ENCODE data around the gene CEBPB.

The CEBPB gene

DNA sequence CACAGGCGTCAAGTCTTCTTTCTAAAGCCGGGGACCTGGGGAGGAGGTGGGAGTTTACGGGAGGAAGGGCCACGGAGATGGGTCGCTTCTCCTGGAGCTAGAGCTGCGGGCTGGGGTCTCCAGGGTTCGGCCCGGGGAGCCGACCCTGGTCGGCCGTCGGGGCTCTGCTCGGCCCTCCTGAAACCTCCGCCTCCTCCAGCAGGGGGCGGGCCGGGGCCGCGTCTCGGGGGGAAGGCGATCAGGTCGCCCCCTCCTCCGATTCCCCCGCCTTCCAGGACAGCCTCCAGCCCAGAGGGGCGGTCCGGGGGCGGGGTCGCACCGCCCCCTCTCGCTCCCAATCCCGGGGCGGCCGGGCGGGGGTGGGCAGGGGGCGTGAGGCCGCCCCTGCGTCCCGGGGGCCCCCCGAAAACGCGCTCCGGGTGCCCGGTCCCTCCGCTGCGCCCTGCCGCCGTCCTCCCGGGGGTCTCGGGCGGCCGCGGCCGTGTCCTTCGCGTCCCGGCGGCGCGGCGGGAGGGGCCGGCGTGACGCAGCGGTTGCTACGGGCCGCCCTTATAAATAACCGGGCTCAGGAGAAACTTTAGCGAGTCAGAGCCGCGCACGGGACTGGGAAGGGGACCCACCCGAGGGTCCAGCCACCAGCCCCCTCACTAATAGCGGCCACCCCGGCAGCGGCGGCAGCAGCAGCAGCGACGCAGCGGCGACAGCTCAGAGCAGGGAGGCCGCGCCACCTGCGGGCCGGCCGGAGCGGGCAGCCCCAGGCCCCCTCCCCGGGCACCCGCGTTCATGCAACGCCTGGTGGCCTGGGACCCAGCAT is at the start of gene CEBPB:
Gene CEBPB, plus strand, starts transcription at position 580 of the 814 bp plus-strand sequence. Its CDS starts 204 bp downstream, at position 784.
- TF ChIP-seq, protein P1, sequence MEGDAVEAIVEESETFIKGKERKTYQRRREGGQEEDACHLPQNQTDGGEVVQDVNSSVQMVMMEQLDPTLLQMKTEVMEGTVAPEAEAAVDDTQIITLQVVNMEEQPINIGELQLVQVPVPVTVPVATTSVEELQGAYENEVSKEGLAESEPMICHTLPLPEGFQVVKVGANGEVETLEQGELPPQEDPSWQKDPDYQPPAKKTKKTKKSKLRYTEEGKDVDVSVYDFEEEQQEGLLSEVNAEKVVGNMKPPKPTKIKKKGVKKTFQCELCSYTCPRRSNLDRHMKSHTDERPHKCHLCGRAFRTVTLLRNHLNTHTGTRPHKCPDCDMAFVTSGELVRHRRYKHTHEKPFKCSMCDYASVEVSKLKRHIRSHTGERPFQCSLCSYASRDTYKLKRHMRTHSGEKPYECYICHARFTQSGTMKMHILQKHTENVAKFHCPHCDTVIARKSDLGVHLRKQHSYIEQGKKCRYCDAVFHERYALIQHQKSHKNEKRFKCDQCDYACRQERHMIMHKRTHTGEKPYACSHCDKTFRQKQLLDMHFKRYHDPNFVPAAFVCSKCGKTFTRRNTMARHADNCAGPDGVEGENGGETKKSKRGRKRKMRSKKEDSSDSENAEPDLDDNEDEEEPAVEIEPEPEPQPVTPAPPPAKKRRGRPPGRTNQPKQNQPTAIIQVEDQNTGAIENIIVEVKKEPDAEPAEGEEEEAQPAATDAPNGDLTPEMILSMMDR (IDR thresholded peaks at IDR 0.05; ENCODE audit: insufficient read depth, low read length, missing control alignments): peak; percentile 92
- POLR2A ChIA-PET: interaction anchor here (0.6 to 2.4 kb wide), 24 partner anchors 18 to 455 kb away, joined by 3 to 14 read pairs (median 4); no protein-coding TSS in a partner anchor
- CTCF ChIA-PET: interaction anchor here (0.6 to 22.7 kb wide), 12 partner anchors 9 to 559 kb away, joined by 3 to 523 read pairs (median 4); no protein-coding TSS in a partner anchor
- peak within 1 kb of the TSS; percentile 94 for H3K4me3 ChIP-seq (ENCODE audit: low read depth, low read length)
- no peak for DNase-seq (ENCODE audit: low read depth, low spot score)

DNA sequence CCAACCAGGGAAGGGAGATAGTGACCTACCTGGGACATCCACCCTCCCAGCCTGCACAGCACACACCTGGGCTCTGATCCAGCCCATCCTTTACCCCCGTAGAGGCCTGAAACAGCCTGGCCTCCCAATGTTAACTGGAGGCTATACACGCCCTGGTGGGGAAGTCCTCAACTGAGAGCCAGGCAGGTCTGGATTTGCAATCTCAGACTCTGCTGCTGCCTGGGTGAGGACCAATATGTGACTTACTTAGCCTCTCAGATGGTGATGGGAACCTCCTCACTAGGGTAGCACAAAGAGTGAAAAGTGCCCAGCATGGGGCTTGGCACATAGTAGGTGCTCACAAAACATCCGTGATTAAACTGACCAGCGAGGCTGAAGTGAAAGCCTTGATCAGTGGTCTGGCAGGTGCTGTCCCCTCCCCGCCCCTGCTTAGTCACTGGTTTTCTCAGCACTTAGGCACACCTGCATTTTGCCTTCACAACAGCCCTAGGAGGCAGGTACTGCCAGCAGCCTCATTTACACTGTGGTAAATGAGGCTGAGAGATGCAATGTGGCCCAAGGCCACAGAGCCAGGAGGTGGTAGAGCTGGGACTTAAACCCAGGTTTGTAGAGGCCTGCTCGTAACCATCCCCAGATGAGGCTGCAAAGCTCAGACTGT is 49.5 kb upstream of the CEBPB start:
- ChIA-PET CTCF (interaction anchor here (0.8 to 2.4 kb wide), 5 partner anchors 7 to 38 kb away, joined by 3 to 9 read pairs (median 3); partner anchors contain the start of gene PEDS1), POLR2A (no interaction called here)

DNA sequence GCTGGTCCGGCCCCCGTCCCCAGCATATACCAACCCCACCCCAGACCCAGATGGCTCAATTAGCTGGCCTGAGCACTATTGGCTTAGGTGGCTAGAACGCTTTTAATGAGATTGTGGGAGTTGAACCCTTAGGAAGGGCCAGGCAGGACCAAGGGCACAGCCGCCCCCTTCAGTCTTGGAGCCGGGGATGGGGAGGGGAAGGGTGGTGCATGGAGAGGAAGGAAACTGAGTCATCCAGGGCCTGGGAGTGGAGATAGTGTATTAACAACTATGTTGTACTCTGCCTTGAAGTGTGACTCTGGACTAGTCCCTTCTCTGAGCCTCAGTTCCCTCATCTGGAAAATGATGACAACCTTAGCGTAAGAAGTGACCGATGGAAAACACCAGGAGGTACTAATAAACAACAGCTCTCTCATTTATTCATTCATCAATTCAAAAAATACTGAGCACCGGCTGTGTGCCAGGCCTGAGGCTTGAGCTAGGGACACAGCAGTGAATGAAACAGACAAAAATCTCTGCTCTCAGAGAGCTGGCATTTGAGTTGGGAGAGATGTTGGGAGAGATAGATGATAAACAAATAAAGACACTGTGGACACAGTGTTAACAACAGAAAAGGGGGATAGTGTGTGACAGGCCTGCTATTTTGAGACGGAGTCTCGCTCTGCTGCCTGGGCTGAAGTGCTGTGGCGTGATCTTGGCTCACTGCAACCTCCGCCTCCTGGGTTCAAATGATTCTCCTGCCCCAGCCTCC is 48.6 kb upstream of the CEBPB start:
- POLR2A ChIA-PET: no interaction called here
- TF ChIP-seq, protein P1 (IDR thresholded peaks at IDR 0.05; ENCODE audit: insufficient read depth, low read length, missing control alignments): no peak
- CTCF ChIA-PET: interaction anchor here (1.0 to 2.4 kb wide), 5 partner anchors 8 to 37 kb away, joined by 3 to 9 read pairs (median 4); partner anchors contain the start of gene PEDS1
- no peak overlapping the region for H3K4me3 ChIP-seq (ENCODE audit: low read depth, low read length)
- no peak for DNase-seq (ENCODE audit: low read depth, low spot score)

More for the DNA sequence above, 49.5 kb upstream of the CEBPB start:
- no peak overlapping the region for H3K4me3 ChIP-seq (ENCODE audit: low read depth, low read length)
- DNase-seq (ENCODE audit: low read depth, low spot score): no peak
- TF ChIP-seq, protein P1 (IDR thresholded peaks at IDR 0.05; ENCODE audit: insufficient read depth, low read length, missing control alignments): no peak

DNA sequence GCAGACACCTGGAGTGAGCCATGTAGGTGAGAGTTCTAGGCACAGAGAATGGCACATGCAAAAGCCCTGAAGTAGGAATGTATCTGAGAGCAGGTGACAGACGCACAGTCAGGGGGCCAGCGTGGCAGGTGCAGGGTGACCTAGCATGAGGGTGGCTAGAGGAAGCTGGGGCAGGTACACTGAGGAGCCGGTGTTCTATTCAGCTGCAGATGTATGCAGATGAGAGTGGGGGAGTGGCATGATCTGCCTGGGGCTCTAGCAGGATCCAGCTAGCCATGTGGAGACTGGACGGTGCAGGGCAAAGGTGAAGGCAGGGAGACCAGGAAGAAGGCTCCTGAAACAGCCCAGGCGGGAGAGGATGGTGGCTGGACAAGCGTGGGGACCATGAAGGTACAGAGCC is 47.8 kb upstream of the CEBPB start:
- CTCF ChIA-PET: interaction anchor here (1.5 to 2.4 kb wide), 3 partner anchors 10 to 27 kb away, joined by 3 to 9 read pairs (median 8); partner anchors contain the start of gene PEDS1
- TF ChIP-seq, protein P1 (IDR thresholded peaks at IDR 0.05; ENCODE audit: insufficient read depth, low read length, missing control alignments): no peak
- no peak for DNase-seq (ENCODE audit: low read depth, low spot score)
- H3K4me3 ChIP-seq (ENCODE audit: low read depth, low read length): no peak overlapping the region
- POLR2A ChIA-PET: no interaction called here

DNA sequence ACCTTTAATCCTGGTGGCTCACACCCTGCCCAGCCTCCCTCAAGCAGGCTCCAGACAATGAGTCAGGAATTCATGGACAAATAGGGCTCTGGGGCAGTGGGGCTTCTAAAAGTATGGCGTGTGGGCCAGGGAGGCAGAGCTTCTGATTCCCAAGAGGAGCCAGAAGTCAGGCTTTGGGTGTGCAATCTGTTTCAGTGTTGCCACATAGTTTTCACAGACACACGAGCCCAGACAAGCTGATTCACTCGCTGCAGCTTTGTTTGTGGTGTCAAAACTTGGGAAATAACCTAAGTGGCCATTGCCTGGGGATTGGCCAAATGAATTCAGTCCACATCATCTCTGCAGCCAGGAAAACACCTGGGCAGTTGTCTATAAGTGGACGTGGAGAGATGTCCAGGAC is 46.3 kb upstream of the CEBPB start:
- H3K4me3 ChIP-seq (ENCODE audit: low read depth, low read length): no peak overlapping the region
- POLR2A ChIA-PET: interaction anchor here (0.6 to 1.8 kb wide), 6 partner anchors 9 to 159 kb away, joined by 3 to 7 read pairs (median 4); partner anchors contain the start of gene PEDS1
- TF ChIP-seq, protein P1 (IDR thresholded peaks at IDR 0.05; ENCODE audit: insufficient read depth, low read length, missing control alignments): no peak
- CTCF ChIA-PET: interaction anchor here (1.0 to 1.7 kb wide), 8 partner anchors 8 to 165 kb away, joined by 4 to 6 read pairs (median 4); partner anchors contain the start of gene PEDS1
- peak; percentile 98 for DNase-seq (ENCODE audit: low read depth, low spot score)

Data from AG04449 (cell line).